ENCODE data around the gene LIPI. TPM values are rescaled to one million over a fixed set of nuclear protein-coding genes. Genes with fewer than 3 reads are reported as not detected.
"Not testable (repeated sequence)": the region's sequence is repeated elsewhere in the genome, so short reads cannot be mapped to it uniquely, and the experiment has no call there.

LIPI gene
- total and polyA plus RNA-seq, 3 experiments from 2014 or later, result not detected

- Mint-ChIP-seq H3K27me3 (peaks cover 0 to 2% of the 10 kb centered on the region in 2 donors), H3K4me3 (peak overlapping the region in 1 of 7 donors; percentile 42), H3K36me3 (no peaks in the 10 kb centered on the region), H3K27ac (peak overlapping the region in 1 of 8 donors; percentile 72), H3K4me1 (peaks cover 6 to 13% (median 8%) of the 10 kb centered on the region in 3 donors), H3K9me3 (peaks cover 0 to 2% (median 0%) of the 10 kb centered on the region in 5 donors)
- no peak for DNase-seq
- Histone ChIP-seq H3K9me3 (ENCODE audit: low read length) (no peaks in the 10 kb centered on the region), H3K36me3 (ENCODE audit: insufficient read depth, low read length) (no peaks in the 10 kb centered on the region), H3K27me3 (ENCODE audit: insufficient read depth, low read length, poor library complexity, severe bottlenecking) (no peaks in the 10 kb centered on the region), H3K4me1 (ENCODE audit: insufficient read depth, low read length) (peaks cover 6% of the 10 kb centered on the region), H3K27ac (ENCODE audit: low read depth, low read length) (no peak overlapping the region), H3K4me3 (ENCODE audit: low read length) (no peak overlapping the region)
- ChIA-PET POLR2A (no interaction called here), CTCF (no interaction called here)
Observed at GRCh38 chr21:14115646-14116045, 95.1 kb downstream of the LIPI start.

GRCh38 chr21:14114251-14114650 is 96.5 kb downstream of the LIPI start:
- no peak for DNase-seq
- Mint-ChIP-seq H3K4me1 (peaks cover 0 to 5% (median 0%) of the 10 kb centered on the region in 3 donors), H3K36me3 (no peaks in the 10 kb centered on the region), H3K27me3 (peaks cover 0 to 2% of the 10 kb centered on the region in 2 donors), H3K9me3 (peaks cover 0 to 2% (median 0%) of the 10 kb centered on the region in 5 donors), H3K27ac (no peak overlapping the region), H3K4me3 (no peak overlapping the region)
- ChIA-PET POLR2A (no interaction called here), CTCF (no interaction called here)
- Histone ChIP-seq H3K36me3 (ENCODE audit: insufficient read depth, low read length) (no peaks in the 10 kb centered on the region), H3K4me1 (ENCODE audit: insufficient read depth, low read length) (no peaks in the 10 kb centered on the region), H3K9me3 (ENCODE audit: low read length) (no peaks in the 10 kb centered on the region), H3K27me3 (ENCODE audit: insufficient read depth, low read length, poor library complexity, severe bottlenecking) (no peaks in the 10 kb centered on the region), H3K27ac (ENCODE audit: low read depth, low read length) (no peak overlapping the region), H3K4me3 (ENCODE audit: low read length) (no peak overlapping the region)

GRCh38 chr21:14104564-14104963 is 106.2 kb downstream of the LIPI start:
- H3K9me3 ChIP-seq (ENCODE audit: low read length); H3K4me3 Mint-ChIP-seq; H3K4me1 ChIP-seq (ENCODE audit: insufficient read depth, low read length); H3K27me3 ChIP-seq (ENCODE audit: insufficient read depth, low read length, poor library complexity, severe bottlenecking); H3K27ac ChIP-seq (ENCODE audit: low read depth, low read length); CTCF ChIA-PET; H3K36me3 Mint-ChIP-seq; DNase-seq; H3K9me3 Mint-ChIP-seq; H3K36me3 ChIP-seq (ENCODE audit: insufficient read depth, low read length); POLR2A ChIA-PET; H3K4me1 Mint-ChIP-seq; H3K27ac Mint-ChIP-seq; H3K4me3 ChIP-seq (ENCODE audit: low read length); H3K27me3 Mint-ChIP-seq: not testable (repeated sequence)

GRCh38 chr21:14099570-14099969 is 111.2 kb downstream of the LIPI start:
- Histone ChIP-seq H3K4me1 (ENCODE audit: insufficient read depth, low read length) (no peaks in the 10 kb centered on the region), H3K4me3 (ENCODE audit: low read length) (no peak overlapping the region), H3K36me3 (ENCODE audit: insufficient read depth, low read length) (no peaks in the 10 kb centered on the region), H3K27me3 (ENCODE audit: insufficient read depth, low read length, poor library complexity, severe bottlenecking) (no peaks in the 10 kb centered on the region), H3K27ac (ENCODE audit: low read depth, low read length) (no peak overlapping the region), H3K9me3 (ENCODE audit: low read length) (no peaks in the 10 kb centered on the region)
- peak overlapping the region in 1 of 8 donors; percentile 19 for H3K27ac Mint-ChIP-seq
- ChIA-PET POLR2A (no interaction called here), CTCF (no interaction called here)
- no peak overlapping the region for H3K4me3 Mint-ChIP-seq
- no peaks in the 10 kb centered on the region for H3K27me3 Mint-ChIP-seq
- H3K36me3 Mint-ChIP-seq, result peaks cover 0 to 5% (median 5%) of the 10 kb centered on the region in 3 donors
- no peak for DNase-seq
- no peaks in the 10 kb centered on the region for H3K4me1 Mint-ChIP-seq
- no peaks in the 10 kb centered on the region for H3K9me3 Mint-ChIP-seq

GRCh38 chr21:14097881-14098499 is 112.8 kb downstream of the LIPI start:
- CTCF ChIA-PET, result no interaction called here

GRCh38 chr21:14096577-14096976 is 114.2 kb downstream of the LIPI start:
- no peak overlapping the region for H3K27ac ChIP-seq (ENCODE audit: low read depth, low read length)
- no peaks in the 10 kb centered on the region for H3K36me3 ChIP-seq (ENCODE audit: insufficient read depth, low read length)
- DNase-seq, result no peak
- POLR2A ChIA-PET, result no interaction called here
- no peak overlapping the region for H3K4me3 Mint-ChIP-seq
- H3K4me1 ChIP-seq (ENCODE audit: insufficient read depth, low read length), result no peaks in the 10 kb centered on the region
- no peaks in the 10 kb centered on the region for H3K27me3 Mint-ChIP-seq
- H3K4me1 Mint-ChIP-seq, result no peaks in the 10 kb centered on the region
- CTCF ChIA-PET, result no interaction called here
- peaks cover 0 to under 1% (median 0%) of the 10 kb centered on the region in 5 donors for H3K9me3 Mint-ChIP-seq
- H3K36me3 Mint-ChIP-seq, result peaks cover 0 to 5% (median 5%) of the 10 kb centered on the region in 3 donors
- H3K27me3 ChIP-seq (ENCODE audit: insufficient read depth, low read length, poor library complexity, severe bottlenecking), result no peaks in the 10 kb centered on the region
- H3K27ac Mint-ChIP-seq, result no peak overlapping the region
- H3K4me3 ChIP-seq (ENCODE audit: low read length), result no peak overlapping the region
- H3K9me3 ChIP-seq (ENCODE audit: low read length), result no peaks in the 10 kb centered on the region

More at GRCh38 chr21:14097881-14098499, 112.8 kb downstream of the LIPI start:
- POLR2A ChIA-PET, result no interaction called here
- peak overlapping the region in 1 of 8 donors; percentile 3 for H3K27ac Mint-ChIP-seq
- Histone ChIP-seq H3K36me3 (ENCODE audit: insufficient read depth, low read length) (no peaks in the 10 kb centered on the region), H3K4me3 (ENCODE audit: low read length) (no peak overlapping the region), H3K27ac (ENCODE audit: low read depth, low read length) (no peak overlapping the region), H3K9me3 (ENCODE audit: low read length) (no peaks in the 10 kb centered on the region), H3K27me3 (ENCODE audit: insufficient read depth, low read length, poor library complexity, severe bottlenecking) (no peaks in the 10 kb centered on the region), H3K4me1 (ENCODE audit: insufficient read depth, low read length) (no peaks in the 10 kb centered on the region)
- no peak overlapping the region for H3K4me3 Mint-ChIP-seq
- H3K36me3 Mint-ChIP-seq, result peaks cover 0 to 5% (median 5%) of the 10 kb centered on the region in 3 donors
- no peak for DNase-seq
- H3K27me3 Mint-ChIP-seq, result no peaks in the 10 kb centered on the region
- H3K4me1 Mint-ChIP-seq, result no peaks in the 10 kb centered on the region
- no peaks in the 10 kb centered on the region for H3K9me3 Mint-ChIP-seq

GRCh38 chr21:14096172-14096571 is 114.6 kb downstream of the LIPI start:
- no peak for DNase-seq
- Histone ChIP-seq H3K27ac (ENCODE audit: low read depth, low read length) (no peak overlapping the region), H3K9me3 (ENCODE audit: low read length) (no peaks in the 10 kb centered on the region), H3K36me3 (ENCODE audit: insufficient read depth, low read length) (no peaks in the 10 kb centered on the region), H3K27me3 (ENCODE audit: insufficient read depth, low read length, poor library complexity, severe bottlenecking) (no peaks in the 10 kb centered on the region), H3K4me3 (ENCODE audit: low read length) (no peak overlapping the region), H3K4me1 (ENCODE audit: insufficient read depth, low read length) (no peaks in the 10 kb centered on the region)
- Mint-ChIP-seq H3K27me3 (no peaks in the 10 kb centered on the region), H3K36me3 (peaks cover 0 to 7% (median 5%) of the 10 kb centered on the region in 3 donors), H3K4me1 (no peaks in the 10 kb centered on the region), H3K9me3 (peaks cover 0 to 2% (median 0%) of the 10 kb centered on the region in 5 donors), H3K4me3 (no peak overlapping the region), H3K27ac (no peak overlapping the region)
- POLR2A ChIA-PET, result no interaction called here
- CTCF ChIA-PET, result no interaction called here

- no peaks in the 10 kb centered on the region for H3K27me3 ChIP-seq (ENCODE audit: insufficient read depth, low read length, poor library complexity, severe bottlenecking)
- peaks cover 0 to 7% (median 5%) of the 10 kb centered on the region in 3 donors for H3K36me3 Mint-ChIP-seq
- no peak overlapping the region for H3K4me3 Mint-ChIP-seq
- no peaks in the 10 kb centered on the region for H3K9me3 ChIP-seq (ENCODE audit: low read length)
- peak overlapping the region in 1 of 8 donors; percentile 36 for H3K27ac Mint-ChIP-seq
- H3K4me1 ChIP-seq (ENCODE audit: insufficient read depth, low read length), result no peaks in the 10 kb centered on the region
- ChIA-PET POLR2A (no interaction called here), CTCF (no interaction called here)
- no peak overlapping the region for H3K4me3 ChIP-seq (ENCODE audit: low read length)
- no peaks in the 10 kb centered on the region for H3K36me3 ChIP-seq (ENCODE audit: insufficient read depth, low read length)
- no peak for DNase-seq
- H3K9me3 Mint-ChIP-seq, result peaks cover 0 to 2% (median 0%) of the 10 kb centered on the region in 5 donors
- no peak overlapping the region for H3K27ac ChIP-seq (ENCODE audit: low read depth, low read length)
- H3K4me1 Mint-ChIP-seq, result no peaks in the 10 kb centered on the region
- no peaks in the 10 kb centered on the region for H3K27me3 Mint-ChIP-seq
Observed at GRCh38 chr21:14095056-14095455, 115.7 kb downstream of the LIPI start.

Data from CD8-positive, alpha-beta memory T cell (primary cell).